GM23338 (cell line): ENCODE measurements around the gene GNAI2. TPM values are rescaled to one million over a fixed set of nuclear protein-coding genes. Genes with fewer than 3 reads are reported as not detected.

Experiments used
- ATAC-seq: fragments of 200-7000 bp; cut with Tn5 transposase; 3 replicates; pipeline ENCODE4 v1.9.1; 2020
- DNase-seq: peaks from one replicate; pipeline ENCODE4 v3.0.0-alpha.2; 2015; ENCODE audit warnings: low spot score
- H2AFZ ChIP-seq: fragments of 200-600 bp; sonication (generic); 2 replicates; pipeline ENCODE4 v1.8.0; 2016; ENCODE audit warnings: antibody characterized with exemption, mild to moderate bottlenecking, moderate library complexity
- H3F3A ChIP-seq: fragments of 200-600 bp; sonication (generic); replicated peaks from 2 replicates; pipeline ENCODE4 v1.8.0; 2017; ENCODE audit warnings: antibody characterized with exemption, mixed run types, low read depth
- H3K27ac ChIP-seq: fragments of 200-600 bp; sonication (generic); 2 replicates; pipeline ENCODE4 v1.6.1; 2016; ENCODE audit warnings: low read depth
- H3K27me3 ChIP-seq: fragments of 200-600 bp; sonication (generic); 2 replicates; pipeline ENCODE4 v1.8.0; 2016; ENCODE audit warnings: mild to moderate bottlenecking, mixed run types, moderate library complexity; ENCODE audit not compliant: insufficient read depth
- H3K36me3 ChIP-seq: fragments of 200-600 bp; sonication (generic); 2 replicates; pipeline ENCODE4 v1.8.0; 2016; ENCODE audit warnings: mild to moderate bottlenecking; ENCODE audit not compliant: insufficient read depth
- H3K4me1 ChIP-seq: fragments of 200-600 bp; sonication (generic); 2 replicates; pipeline ENCODE4 v1.8.0; 2016; ENCODE audit warnings: mild to moderate bottlenecking, moderate library complexity; ENCODE audit not compliant: insufficient read depth
- H3K4me2 ChIP-seq: fragments of 200-600 bp; sonication (generic); 2 replicates; pipeline ENCODE4 v1.7.1; 2017; ENCODE audit warnings: mixed run types
- H3K4me3 ChIP-seq: fragments of 200-600 bp; sonication (generic); 2 replicates; pipeline ENCODE4 v1.6.1; 2016; ENCODE audit warnings: mixed run types
- H3K79me2 ChIP-seq: fragments of 200-600 bp; sonication (generic); replicated peaks from 2 replicates; pipeline ENCODE4 v1.8.0; 2017; ENCODE audit warnings: mild to moderate bottlenecking; ENCODE audit not compliant: insufficient read depth
- H3K9me2 ChIP-seq: fragments of 200-600 bp; sonication (generic); 2 replicates; pipeline ENCODE4 v1.8.0; 2017; ENCODE audit not compliant: insufficient read depth
- H4K20me1 ChIP-seq: fragments of 200-600 bp; sonication (generic); replicated peaks from 2 replicates; pipeline ENCODE4 v1.8.0; 2017; ENCODE audit warnings: mild to moderate bottlenecking; ENCODE audit not compliant: insufficient read depth
- H3K27ac Mint-ChIP-seq: 2 replicates; pipeline ENCODE4 v1.8.0; 2020; ENCODE audit warnings: inconsistent platforms, mild to moderate bottlenecking, moderate library complexity, mixed read lengths
- H3K27me3 Mint-ChIP-seq: 3 replicates; pipeline ENCODE4 v1.8.0; 2022; ENCODE audit warnings: low read depth, mild to moderate bottlenecking, moderate library complexity, mixed read lengths, inconsistent platforms; ENCODE audit not compliant: insufficient read depth, poor library complexity
- H3K36me3 Mint-ChIP-seq: 3 replicates; pipeline ENCODE4 v1.8.0; 2021; ENCODE audit warnings: low read depth, mild to moderate bottlenecking, inconsistent platforms, moderate library complexity, mixed read lengths
- H3K4me1 Mint-ChIP-seq: 3 replicates; pipeline ENCODE4 v1.8.0; 2020; ENCODE audit warnings: mild to moderate bottlenecking, inconsistent platforms, mixed read lengths
- H3K4me3 Mint-ChIP-seq: 3 replicates; pipeline ENCODE4 v1.8.0; 2021; ENCODE audit warnings: moderate library complexity, mild to moderate bottlenecking, inconsistent platforms, mixed read lengths
- H3K9me3 Mint-ChIP-seq: 3 replicates; pipeline ENCODE4 v1.8.0; 2020; ENCODE audit warnings: moderate library complexity, mild to moderate bottlenecking, inconsistent platforms, mixed read lengths
- CREB1 ChIP-seq: fragments of 250-450 bp; sonication (Bioruptor Pico); IDR thresholded peaks from 2 replicates; pipeline ENCODE4 v1.5.0; 2020; ENCODE audit warnings: low read depth, mild to moderate bottlenecking, moderate library complexity
- CTCF ChIP-seq, 2 experiments: fragments of 200-600 bp in 1 of 2; sonication (generic) in 1 of 2; conservative IDR thresholded peaks; 2 replicates each; pipeline versions ENCODE4 v1.5.1 to v1.6.1; 2016 to 2017; ENCODE audit warnings: antibody characterized with exemption in 2 of 2, low read depth in 2 of 2, mild to moderate bottlenecking in 2 of 2, moderate library complexity in 1 of 2
- ETS1 ChIP-seq: IDR thresholded peaks from 2 replicates; pipeline ENCODE4 v1.6.1; 2016; ENCODE audit warnings: antibody characterized with exemption
- EZH2 ChIP-seq: fragments of 200-600 bp; sonication (generic); IDR thresholded peaks from one replicate; pipeline ENCODE4 v1.8.0; 2017; ENCODE audit warnings: antibody characterized with exemption, mild to moderate bottlenecking, low read depth; ENCODE audit not compliant: unreplicated experiment
- EZH2phosphoT487 ChIP-seq: fragments of 200-600 bp; sonication (generic); IDR thresholded peaks from one replicate; pipeline ENCODE4 v1.8.1; 2018; ENCODE audit warnings: antibody characterized with exemption; ENCODE audit not compliant: unreplicated experiment
- JUNB ChIP-seq: IDR thresholded peaks from one replicate; pipeline ENCODE4 v1.6.1; 2016; ENCODE audit warnings: antibody characterized with exemption; ENCODE audit not compliant: unreplicated experiment
- REST ChIP-seq: IDR thresholded peaks from one replicate; pipeline ENCODE4 v1.6.1; 2018; ENCODE audit warnings: antibody characterized with exemption; ENCODE audit not compliant: unreplicated experiment
- ZNF114 ChIP-seq: fragments of 250-450 bp; sonication (Bioruptor Pico); IDR thresholded peaks from 2 replicates; pipeline ENCODE4 v1.5.0; 2020; ENCODE audit warnings: mild to moderate bottlenecking, moderate library complexity
- ZNF331 ChIP-seq: fragments of 250-450 bp; sonication (Bioruptor Pico); IDR thresholded peaks from 2 replicates; pipeline ENCODE4 v1.5.0; 2020; ENCODE audit warnings: low read depth, mild to moderate bottlenecking, moderate library complexity
- polyA plus RNA-seq: library from polyadenylated mRNA; unstranded; fragments of >200 nt; fragmentation: Nextera tagmentation; extraction: Ambion mirVana; gene quantifications from 2 replicates; pipeline ENCODE4 v1.2.1, GENCODE V29; 2016
- total RNA-seq: library from RNA; depleted of rRNA; stranded (reverse); fragments of >200 nt; shearing (Covaris generic); gene quantifications from 2 replicates; pipeline ENCODE4 v1.2.3, GENCODE V29; 2014

GNAI2 gene
- total and polyA plus RNA-seq, 2 experiments from 2014 or later = 138 to 153 TPM

- Mint-ChIP-seq H3K9me3 (no peaks in the 10 kb centered on the region), H3K4me1 (peaks cover 24% of the 10 kb centered on the region), H3K27me3 (peaks cover 29% of the 10 kb centered on the region), H3K27ac (no peak overlapping the region), H3K4me3 (no peak overlapping the region), H3K36me3 (no peaks in the 10 kb centered on the region)
- Histone ChIP-seq H3K79me2 (0 out of 2 replicates have a peak, but pooled peaks cover 6% of the 10 kb centered on the region), H3K4me3 (no peak overlapping the region), H3F3A (peaks cover 17% of the 10 kb centered on the region), H2AFZ (no peak overlapping the region), H3K4me1 (peaks cover 16% of the 10 kb centered on the region), H4K20me1 (no peaks in the 10 kb centered on the region), H3K27ac (no peak overlapping the region), H3K4me2 (no peak overlapping the region), H3K9me2 (no peaks in the 10 kb centered on the region), H3K27me3 (peaks cover 4% of the 10 kb centered on the region), H3K36me3 (no peaks in the 10 kb centered on the region)
- DNase-seq (no peak), ATAC-seq (no peak)
- no peak for TF ChIP-seq EZH2phosphoT487
- TF ChIP-seq ZNF114 (CRISPR knock-in tag) = no peak
Observed at GRCh38 chr3:50230104-50230793, 5.8 kb upstream of the GNAI2 start.

- Mint-ChIP-seq H3K27ac (no peak overlapping the region; the same call in 1 of the 2 replicates), H3K27me3 (peaks cover 27% of the 10 kb centered on the region), H3K36me3 (no peaks in the 10 kb centered on the region), H3K4me3 (no peak overlapping the region), H3K9me3 (no peaks in the 10 kb centered on the region), H3K4me1 (peaks cover 28% of the 10 kb centered on the region)
- peaks cover 4% of the 10 kb centered on the region for H3K27me3 ChIP-seq
- H3F3A ChIP-seq = peaks cover 17% of the 10 kb centered on the region
- TF ChIP-seq ETS1 (no peak), EZH2 (no peak), CREB1 (CRISPR knock-in tag) (no peak), JUNB (no peak), ZNF331 (no peak), ZNF114 (CRISPR knock-in tag) (no peak), CTCF (conservative IDR thresholded peaks at IDR 0.05; ENCODE audit: low read depth in 2 of 2) (no peak), REST (no peak)
- no peaks in the 10 kb centered on the region for H3K36me3 ChIP-seq
- no peak overlapping the region for H3K4me2 ChIP-seq
- H3K9me2 ChIP-seq = no peaks in the 10 kb centered on the region
- H3K4me3 ChIP-seq = no peak overlapping the region
- no peak overlapping the region for H3K27ac ChIP-seq
- H3K79me2 ChIP-seq = 0 out of 2 replicates have a peak, but pooled peaks cover 6% of the 10 kb centered on the region
- H4K20me1 ChIP-seq = no peaks in the 10 kb centered on the region
- peaks cover 16% of the 10 kb centered on the region for H3K4me1 ChIP-seq
- H2AFZ ChIP-seq = no peak overlapping the region
- DNase-seq (no peak), ATAC-seq (no peak)
Observed at GRCh38 chr3:50230794-50231125, 5.2 kb upstream of the GNAI2 start.
